TTC549 (cell line): ENCODE results near the gene MAPKAPK5.
"Not testable (repeated sequence)": the region's sequence is repeated elsewhere in the genome, so short reads cannot be mapped to it uniquely, and the experiment has no call there.

ENCODE experiments used
- FAIRE-seq: peaks from 2 replicates; lab custom pipeline; 2012; peaks lifted over from hg19 to GRCh38; lab: Jason Lieb, UNC

MAPKAPK5 gene

GRCh38 chr12:111841750-111842555, at the start of gene MAPKAPK5:
Gene MAPKAPK5 (plus strand): TSS chr12:111842228. CDS start chr12:111842734, 506 bp downstream.
- FAIRE-seq, result no peak

- FAIRE-seq, result no peak
Measured at GRCh38 chr12:111792856-111793235, 49.2 kb upstream of the MAPKAPK5 start.

DNA sequence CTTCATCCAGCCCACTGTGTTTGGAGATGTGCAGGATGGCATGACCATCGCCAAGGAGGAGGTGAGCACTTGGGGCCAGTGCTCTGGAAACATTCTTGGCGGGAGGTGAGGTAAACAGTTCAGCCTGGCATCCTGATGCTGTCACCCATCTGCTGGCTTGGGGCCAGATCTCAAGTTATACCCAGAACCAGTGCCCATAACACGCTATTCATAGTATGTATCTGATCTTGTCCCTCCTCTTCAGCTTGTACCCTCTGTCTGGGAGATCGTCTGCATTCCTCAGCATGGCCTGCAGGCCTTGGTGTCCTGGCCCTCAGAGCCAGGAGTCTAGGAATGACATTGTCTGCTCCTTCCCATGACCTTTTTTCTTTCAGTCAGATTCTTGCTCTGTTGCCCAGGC, 43.8 kb upstream of the MAPKAPK5 start:
- FAIRE-seq, result no peak

GRCh38 chr12:111799758-111800157, 42.3 kb upstream of the MAPKAPK5 start:
- no peak for FAIRE-seq

- no peak for FAIRE-seq
Measured at GRCh38 chr12:111803038-111803626, 38.9 kb upstream of the MAPKAPK5 start.

DNA sequence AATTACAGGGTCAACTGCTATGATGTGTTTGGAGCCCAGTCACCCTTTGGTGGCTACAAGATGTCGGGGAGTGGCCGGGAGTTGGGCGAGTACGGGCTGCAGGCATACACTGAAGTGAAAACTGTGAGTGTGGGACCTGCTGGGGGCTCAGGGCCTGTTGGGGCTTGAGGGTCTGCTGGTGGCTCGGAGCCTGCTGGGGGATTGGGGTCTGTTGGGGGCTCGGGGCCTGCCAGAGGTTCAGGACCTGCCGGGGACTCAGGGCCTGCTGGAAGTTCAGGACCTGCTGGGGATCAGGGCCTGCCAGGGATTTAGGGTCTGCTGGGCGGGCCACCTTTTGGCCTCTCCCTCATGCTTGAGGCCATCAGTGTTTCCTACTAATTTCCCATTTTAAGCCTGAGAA, 38.2 kb upstream of the MAPKAPK5 start:
- no peak for FAIRE-seq

GRCh38 chr12:111806304-111806703, 35.7 kb upstream of the MAPKAPK5 start:
- FAIRE-seq, result no peak

- FAIRE-seq, result no peak
Measured at GRCh38 chr12:111807232-111807631, 34.8 kb upstream of the MAPKAPK5 start.

- FAIRE-seq, result peak; percentile 9
Measured at GRCh38 chr12:111812881-111813741, 28.9 kb upstream of the MAPKAPK5 start.

DNA sequence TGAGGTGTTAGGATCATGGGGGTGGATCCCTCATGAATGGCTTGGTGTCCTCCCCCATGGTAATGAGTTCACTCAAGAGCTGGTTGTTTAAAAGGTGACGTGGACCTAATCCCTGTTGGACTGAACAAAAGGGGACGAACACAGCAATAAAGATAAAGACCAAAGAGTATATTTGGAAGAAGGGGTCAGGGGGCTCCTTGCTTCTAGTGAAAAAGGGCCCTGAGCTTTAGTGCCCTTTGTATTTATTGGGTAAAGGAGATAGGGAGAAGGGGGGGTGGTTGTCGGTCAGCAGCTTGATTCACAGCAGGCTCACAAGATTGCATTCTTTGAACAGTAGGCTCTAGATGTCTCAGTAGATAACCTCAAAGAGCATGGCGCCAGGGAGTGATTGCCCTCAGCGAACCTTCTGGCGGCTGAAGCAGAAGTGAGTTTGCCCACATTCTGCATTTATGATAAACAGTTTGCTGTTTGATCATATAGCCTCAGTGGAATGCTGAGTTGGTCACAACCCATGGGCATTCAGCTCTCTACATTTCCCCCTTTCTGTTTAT, 25.9 kb upstream of the MAPKAPK5 start:
- FAIRE-seq, result no peak

- FAIRE-seq, result not testable (repeated sequence)
Measured at GRCh38 chr12:111816898-111817297, 25.1 kb upstream of the MAPKAPK5 start.

- FAIRE-seq, result no peak
Measured at GRCh38 chr12:111818340-111818739, 23.7 kb upstream of the MAPKAPK5 start.

DNA sequence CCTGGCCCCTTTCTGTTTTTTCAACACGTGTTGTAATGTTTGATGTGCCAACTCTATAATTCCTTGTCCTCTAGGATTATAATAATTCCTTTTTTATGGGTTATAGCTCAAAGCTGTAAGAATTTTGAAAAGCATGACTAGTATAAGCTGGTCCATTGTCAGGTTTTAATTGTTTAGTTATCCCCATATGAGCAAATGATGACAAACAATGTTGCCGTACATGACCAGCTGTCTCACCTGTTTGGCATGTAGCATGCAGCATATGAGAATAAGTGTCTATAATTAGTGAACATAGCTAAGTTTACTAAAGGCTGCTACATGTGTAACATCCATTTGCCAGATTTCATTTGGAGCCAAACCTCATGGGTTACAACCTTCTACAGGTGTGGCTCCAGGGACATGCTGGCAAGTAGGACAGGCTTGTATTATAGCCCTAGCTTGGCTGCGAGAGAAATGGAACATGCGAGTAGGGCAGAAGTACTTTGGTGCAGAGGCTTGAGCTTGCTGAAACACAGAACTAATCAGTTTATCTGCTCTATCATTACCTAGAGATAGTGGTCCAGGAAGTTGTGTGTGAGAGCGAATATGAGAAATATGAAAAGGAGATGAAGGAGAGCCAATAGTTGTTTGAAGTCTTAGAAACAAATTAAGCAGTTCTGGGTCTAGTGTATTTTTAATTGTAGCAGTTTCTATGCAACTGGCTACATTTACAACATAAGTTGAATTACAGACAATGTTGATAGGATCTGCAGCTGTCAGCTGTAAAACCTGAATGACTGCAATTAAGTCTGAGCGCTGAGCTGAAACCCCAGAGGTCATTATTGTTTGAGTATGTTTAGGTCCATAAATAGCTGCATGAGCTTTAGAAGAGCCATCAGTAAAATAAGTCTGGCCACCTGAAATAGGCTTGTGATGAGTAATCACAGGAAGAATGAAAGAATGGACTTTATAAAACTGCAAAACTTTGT, 22.6 kb upstream of the MAPKAPK5 start:
- no peak for FAIRE-seq

- not testable (repeated sequence) for FAIRE-seq
Measured at GRCh38 chr12:111820828-111821227, 21.2 kb upstream of the MAPKAPK5 start.

DNA sequence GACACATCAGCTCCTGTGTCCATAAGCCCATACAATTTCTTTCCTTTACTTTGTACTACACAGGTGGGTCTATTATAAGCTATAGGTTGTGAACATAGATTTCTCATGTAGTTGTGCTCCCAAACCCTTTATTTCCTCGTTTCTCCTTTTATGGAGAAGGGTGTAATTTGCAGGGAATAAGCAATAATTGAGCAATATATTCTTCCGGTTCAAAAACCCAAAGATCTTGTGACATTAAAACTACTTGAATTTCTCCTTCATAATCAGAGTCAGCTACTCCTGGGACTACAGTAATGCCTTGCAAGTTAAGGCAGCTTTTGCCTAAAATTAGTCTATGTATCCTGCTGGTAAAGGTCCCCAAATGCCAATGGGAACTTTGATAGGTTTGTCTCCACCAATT, 19.1 kb upstream of the MAPKAPK5 start:
- no peak for FAIRE-seq

GRCh38 chr12:111823891-111824290, 18.1 kb upstream of the MAPKAPK5 start:
- FAIRE-seq, result no peak

GRCh38 chr12:111824312-111824711, 17.7 kb upstream of the MAPKAPK5 start:
- not testable (repeated sequence) for FAIRE-seq

DNA sequence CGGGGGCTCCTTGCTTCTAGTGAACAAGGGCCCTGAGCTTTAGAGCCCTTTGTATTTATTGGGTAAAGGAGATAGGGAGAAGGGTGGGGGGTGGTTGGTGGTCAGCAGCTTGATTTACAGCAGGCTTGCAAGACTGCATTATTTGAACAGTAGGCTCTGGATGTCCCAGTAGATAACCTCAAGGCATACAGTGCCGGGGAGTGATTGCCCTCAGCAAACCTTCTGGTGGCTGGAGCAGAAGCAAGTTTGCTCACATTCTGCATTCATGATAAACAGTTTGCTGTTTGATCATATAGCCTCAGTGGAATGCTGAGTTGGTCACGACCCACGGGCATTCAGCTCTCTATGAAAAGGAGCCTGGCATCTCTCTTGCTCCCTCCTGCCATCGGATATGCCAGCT, 16.5 kb upstream of the MAPKAPK5 start:
- no peak for FAIRE-seq

DNA sequence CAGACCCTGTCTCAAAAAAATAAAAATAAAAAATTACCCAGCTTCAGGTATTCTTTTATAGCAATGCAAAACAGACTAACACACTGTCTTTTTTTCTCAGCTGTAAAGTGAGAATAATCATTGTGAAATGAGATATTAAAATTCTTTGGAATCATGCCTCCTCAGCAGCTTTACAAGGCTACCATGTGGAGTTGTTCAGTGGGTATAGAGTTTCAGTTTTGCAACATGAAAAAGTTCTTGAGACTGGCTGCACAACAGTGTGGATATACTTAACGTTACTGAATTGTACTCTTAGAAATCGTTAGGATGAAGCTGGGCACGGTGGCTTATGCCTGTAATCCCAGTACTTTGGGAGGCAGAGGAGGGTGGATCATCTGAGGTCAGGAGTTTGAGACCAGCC, 15.7 kb upstream of the MAPKAPK5 start:
- no peak for FAIRE-seq

DNA sequence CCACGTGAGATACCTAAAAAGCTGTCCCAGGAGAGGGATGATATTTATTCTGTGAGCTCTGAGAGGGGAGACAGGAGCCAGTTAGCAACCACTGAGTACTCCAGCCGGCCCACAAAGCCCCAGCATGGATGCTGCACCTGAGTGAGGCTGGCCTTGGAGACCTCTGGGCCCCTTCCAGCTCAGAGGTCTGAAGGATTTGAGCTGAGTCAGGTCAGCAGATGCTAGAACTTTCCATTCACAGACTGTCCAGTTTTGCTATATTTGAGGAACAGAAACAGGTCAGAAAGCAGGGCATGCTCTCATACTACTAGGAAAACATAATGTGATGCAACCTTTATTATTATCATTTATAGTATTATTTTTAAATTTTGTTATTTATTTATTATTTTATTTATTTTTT, 15.0 kb upstream of the MAPKAPK5 start:
- FAIRE-seq, result no peak

DNA sequence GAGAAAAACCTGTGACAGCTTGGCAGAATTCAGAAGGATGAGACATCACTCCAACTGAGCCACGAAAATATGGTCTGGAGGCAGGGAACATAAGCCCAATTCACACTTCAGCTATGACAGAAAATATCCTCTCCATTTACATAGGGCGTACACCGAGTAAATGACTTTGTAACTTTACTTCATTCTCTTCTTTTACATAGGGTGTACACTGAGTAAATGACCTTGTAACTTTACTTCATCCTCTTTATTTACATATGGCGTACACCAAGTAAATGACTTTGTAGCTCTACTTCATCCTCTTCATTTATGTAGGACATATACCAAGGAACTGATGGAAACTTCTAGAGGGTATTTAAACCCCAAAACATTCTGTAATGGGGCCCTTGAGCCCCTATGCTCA, 14.1 kb upstream of the MAPKAPK5 start:
- FAIRE-seq, result no peak
